NCI-H526 treated with DMSO at 0.1 percent for 48 hours (cell line): ENCODE data around the gene SGPP2.

Experiments
- DNase-seq: peaks from one replicate; lab custom pipeline; 2025; lab: John Stamatoyannopoulos, UW

SGPP2 gene

DNA sequence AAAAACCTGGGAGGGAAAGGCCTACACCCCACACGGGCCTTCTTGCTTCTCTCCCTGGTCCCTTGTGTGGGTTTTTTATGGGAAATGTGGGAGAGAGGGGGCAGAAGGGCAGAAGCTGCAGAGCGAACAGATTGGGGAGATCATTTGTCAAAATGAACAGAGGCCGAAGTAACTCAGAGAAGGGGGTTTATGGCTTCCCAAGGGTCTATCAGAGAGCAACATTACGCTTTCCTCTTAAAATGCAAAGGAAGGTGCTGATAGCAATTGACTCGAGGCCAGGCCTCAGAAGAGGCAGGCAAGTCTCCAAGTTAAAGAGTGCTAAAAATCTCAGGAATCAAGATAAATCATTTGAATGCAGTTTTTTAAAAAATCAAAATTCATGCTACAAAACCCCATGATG is 101.5 kb downstream of the SGPP2 start:
- DNase-seq, result no peak

DNA sequence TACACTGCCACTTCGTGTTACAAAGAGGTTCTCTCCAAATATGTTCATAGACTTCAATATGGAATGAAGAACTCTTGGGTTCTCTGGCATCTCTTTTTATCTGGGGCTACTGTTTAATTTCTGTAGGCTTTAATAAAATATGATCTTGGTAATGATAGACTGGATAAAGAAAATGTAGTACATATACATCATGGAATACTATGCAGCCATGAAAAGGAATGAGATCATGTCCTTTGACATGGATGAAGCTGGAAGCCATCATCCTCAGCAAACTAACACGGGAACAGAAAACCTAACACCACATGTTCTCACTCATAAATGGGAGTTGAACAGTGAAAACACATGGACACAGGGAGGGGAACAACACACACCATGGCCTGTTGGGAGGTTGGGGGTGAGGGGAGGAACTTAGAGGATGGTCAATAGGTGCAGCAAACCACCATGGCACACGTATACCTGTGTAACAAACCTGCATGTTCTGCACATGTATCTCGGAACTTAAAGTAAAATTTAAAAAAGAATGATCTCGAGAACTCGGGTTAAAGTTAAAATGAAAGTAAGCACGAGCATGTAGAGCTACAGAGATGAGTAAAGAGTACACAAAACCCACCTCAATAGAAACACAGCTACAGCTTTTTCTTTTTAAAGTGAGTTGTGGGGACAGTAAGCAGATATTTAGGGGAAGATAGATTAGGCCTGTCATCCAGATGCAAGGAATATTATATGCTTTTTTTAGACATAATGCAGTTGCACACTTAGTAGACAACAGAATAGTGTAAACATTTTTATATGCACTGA is 102.3 kb downstream of the SGPP2 start:
- no peak for DNase-seq

DNA sequence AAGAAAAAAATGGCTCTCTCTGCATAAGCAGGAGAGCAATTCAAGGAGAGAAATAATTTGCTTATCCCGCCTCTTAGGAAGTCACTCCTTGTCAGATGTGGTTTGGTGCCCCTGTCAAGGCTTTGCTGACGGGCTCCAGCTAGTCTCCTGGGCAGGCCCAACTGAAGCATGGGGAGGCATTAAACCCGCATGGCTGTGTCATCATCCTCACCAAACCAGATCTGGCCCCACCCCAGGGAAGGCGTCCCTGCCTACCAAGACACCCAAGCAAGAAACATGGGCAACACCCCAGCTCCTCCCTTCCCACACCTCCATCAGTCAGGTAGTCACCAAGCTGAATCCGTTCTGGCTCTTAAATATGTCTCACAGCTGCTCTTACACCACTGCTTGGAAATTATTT is 108.0 kb downstream of the SGPP2 start:
- no peak for DNase-seq

DNA sequence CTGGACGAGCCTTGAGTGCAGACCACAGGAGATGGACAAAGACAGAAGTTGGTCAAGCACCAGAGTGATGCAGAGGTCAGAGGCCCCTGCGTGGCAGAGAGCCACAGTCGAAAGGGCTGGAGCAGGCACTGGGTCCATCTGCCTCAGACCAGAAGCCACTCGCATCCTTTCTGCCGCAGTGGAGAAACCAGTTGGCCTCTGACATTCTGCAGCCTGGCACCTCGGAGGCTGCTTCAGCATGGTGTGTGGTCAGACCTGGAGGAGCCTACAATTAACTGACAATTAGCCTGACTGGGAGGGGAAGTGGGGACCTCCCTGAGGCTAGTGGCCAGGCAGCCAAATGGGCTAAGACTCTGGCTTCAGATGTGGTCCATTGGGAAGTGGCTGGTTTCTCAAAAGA is 111.1 kb downstream of the SGPP2 start:
- no peak for DNase-seq

DNA sequence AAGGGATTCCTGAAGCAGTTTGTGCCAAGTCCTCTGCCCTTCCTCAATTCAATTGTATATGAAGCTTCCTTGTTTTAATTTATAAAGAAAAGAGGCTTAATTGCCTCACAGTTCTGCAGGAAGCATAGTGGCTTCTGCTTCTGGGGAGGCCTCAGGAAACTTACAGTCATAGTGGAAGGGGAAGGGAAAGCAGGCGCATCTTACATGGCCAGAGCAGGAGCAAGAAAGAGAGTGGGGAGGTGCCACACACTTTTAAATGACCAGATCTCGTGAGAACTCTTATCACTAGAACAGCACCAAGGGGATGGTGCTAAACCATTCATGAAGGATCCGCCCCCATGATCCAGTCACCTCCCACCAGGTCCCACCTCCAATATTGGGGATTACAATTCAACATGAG is 114.2 kb downstream of the SGPP2 start:
- no peak for DNase-seq

DNA sequence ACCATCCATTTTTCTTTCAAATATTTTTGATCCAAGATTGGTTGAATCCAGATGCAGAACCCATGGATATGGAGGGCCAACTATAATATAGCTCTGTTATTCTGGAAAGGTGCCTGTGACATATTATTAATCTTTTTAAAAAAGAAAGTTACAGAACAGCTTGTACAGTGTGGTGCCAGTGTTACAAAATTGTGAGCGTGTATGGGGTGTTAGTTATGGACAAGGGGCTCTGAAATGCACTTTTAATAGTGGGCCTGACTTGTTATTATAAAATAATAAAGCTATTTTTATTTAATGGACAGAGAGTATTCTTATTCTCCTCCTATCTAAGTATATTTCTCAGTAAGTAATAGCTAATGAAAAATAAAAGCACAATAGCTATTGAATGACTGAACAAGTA is 120.3 kb downstream of the SGPP2 start:
- no peak for DNase-seq

DNA sequence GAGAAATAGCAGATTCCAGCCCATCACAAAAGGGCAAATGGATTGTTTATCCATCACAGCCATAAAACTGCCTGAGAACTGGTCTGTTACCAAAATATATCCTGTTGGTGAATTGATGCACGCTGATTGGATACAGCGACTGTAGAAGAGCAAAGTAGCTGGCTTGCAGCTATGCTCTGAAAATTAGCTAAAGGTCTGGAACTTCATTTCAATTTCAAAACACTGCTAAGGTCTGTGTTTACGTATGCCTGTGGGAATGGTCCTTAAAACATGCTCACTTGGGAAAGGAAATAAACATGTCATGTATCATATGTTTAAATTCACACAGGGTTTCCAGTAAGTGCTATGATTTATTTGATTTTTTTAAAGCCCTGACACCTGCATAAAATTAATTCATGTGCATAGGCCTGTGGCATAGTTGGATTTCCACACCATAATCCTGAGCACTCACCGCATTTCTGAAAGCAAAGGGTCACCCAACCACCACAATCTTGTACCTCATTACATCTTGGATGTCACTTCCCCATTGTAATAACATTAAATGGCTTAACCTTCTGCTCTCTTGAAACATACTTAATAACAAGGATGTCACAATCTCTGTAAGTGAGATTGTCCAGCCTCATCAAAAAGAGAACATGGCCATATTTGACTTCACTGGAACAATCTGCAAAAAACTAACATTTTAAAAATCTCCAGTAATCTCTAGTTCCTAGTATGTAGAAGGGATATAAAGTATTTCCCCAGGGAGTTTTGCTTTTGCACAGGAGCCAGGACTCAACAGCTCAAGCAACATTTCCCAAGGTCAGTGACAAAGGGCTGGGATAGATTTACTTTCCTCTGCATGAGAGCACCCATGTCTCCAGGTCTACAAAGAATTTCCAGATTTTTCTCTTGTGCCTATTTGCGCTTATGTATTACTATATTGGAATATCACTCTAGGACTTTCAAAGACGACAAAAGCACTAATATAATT is 121.8 kb downstream of the SGPP2 start:
- no peak for DNase-seq

DNA sequence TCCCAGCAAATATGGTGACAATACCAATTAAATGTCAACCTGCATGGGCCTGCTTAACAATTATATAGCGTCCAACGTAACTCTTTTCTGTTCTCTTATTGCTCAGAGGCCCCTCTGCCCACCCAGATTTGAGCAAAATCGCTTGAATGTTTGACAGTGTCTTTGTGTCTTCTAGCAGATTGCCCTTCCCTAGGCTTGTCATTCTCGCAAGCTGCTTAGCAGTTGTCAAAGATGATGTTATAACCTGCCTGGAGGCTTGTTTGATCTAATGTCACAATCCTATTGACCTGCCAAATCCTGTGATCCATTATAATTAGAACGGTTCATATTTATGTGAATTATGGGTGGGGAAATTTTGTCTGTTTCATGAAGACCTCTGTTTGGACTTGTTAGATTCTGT is 122.7 kb downstream of the SGPP2 start:
- DNase-seq, result no peak

DNA sequence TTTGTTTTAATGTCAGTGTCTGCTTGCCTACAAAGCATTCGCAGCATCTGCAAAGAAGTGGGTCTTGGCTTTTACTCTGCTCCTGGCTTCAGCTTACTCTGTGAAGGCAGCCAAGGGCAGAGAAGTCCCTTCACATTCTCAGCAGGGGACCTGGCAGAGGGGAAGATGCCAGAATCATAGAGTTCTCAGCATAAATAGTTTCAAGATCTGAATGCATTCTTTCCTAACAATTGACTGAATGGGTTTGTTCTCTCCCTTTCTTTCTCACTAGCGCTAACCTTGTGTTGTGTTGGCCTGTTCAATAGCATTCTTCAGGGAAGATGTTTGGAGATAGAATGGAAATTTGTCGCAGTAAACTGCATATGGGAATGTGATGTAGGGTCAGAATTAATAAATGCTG is 124.6 kb downstream of the SGPP2 start:
- no peak for DNase-seq

DNA sequence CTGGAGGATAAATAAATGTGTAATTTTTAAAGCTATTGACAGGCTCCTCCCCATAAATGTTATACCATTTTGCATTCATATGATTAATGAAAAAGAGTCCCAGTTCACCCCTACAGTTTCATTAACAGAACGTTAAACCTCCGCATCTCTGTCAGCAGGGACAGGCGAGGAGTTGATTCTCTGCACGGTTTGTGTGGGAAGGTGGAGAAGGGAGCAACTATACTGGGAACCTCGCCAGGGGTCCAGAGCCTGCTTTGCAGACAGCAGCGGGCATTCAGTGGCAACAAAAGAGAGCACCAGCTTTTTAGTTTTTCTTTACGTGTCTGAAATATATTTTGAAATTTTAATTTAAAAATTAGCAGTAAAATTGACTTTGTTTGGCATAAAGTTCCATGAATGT is 130.2 kb downstream of the SGPP2 start:
- DNase-seq, result no peak

DNA sequence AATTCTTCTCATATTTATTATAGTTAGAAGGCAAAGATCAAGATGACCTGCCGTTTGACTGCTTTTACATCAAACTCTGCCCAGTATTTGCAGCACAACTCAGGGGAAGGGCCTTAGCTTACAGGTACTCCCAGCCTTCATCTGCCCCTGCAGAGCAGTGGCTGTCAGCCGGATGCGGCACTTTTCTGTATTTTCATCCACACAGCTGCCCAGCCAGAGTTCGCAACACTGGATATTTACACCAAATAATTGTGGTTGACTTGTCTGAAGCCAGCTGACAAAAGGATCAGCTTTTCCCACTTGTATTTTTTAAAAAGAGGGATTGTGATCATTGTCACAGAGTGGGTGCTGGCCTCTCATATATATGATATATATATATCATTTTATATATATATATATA is 136.8 kb downstream of the SGPP2 start:
- no peak for DNase-seq

DNA sequence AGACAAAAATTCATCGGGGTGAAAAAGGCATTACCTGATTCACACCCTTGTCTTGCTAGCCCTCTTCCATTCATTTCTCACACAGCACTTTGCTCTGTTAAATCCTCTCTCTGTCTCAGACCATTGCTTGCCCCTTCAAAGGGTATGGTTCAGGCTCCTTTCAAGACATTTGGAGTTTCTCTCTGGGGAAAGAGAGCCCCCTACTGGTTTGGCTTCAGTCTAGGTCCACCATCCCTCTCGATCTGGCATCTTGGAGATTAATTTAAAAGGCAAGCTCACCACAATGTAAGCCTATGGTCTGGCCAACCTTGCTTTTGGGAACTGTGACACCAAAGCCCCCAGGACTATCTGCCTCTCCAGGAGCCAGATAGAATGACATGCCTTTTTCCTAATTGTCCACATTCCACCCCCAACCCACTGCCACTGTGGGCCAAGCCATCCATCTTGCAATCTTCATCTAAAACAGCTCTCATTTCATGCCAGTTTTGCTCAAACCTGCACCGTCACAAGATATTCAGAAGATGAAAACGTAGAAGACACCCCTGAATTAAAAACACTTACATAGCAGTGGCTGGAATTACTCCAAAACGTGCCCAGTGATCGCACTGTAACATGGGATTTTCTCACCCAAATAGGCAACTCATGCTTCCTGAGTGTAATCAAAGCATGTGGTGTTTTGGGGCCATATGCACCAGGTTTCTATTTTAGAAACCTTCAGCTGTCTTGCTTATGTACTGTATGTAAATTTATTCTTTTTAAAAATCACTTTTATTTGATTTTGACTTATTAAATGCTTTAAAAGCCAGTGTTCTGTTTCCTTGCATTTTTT is 137.7 kb downstream of the SGPP2 start:
- DNase-seq, result peak; percentile 58

DNA sequence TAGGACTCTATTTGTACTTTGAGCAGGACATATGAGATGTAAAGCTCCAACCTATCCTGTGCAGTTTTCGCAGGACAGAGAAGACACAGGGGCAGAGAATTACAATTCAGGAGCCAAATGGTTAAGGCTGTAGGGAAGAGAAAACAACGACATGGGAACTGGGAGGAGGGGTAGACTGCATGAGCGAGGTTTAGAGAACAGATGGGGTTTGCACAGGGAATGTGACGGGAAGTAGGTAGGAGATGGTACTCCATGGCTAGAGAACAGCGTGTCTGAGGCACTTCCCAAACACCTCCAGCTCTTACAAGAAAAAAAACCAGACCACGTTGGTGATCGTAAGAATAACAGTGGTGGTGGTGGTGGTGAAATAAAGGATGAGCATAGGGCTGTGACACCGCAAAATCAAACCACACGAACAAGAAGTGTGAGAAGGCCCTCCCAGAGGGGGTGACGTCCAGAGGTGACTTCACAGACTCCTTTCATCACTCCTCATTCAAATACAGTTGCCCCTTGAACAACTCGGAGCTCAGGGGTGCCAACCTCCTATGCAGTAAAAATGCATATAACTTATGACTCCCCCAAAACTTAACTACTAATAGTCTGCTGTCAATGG is 138.9 kb downstream of the SGPP2 start:
- DNase-seq, result no peak

DNA sequence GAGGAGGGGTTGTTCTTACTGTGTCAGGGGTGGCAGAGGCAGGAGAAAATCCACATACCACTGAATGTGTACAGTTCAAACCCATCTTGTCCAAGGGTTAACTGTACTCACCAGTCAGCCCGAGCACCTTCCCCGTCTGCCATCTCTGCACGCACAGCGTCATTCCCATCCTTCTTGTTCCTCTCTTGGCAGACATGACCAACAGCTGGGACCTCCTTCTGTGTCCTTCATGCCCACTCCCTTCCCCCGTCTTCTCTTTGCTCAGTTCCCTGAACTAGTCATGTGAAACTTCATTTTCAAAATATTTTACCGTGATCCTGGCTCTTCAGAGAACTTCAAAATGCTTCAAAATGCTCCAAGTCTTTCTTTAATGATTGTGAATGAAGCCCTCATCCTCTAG is 139.6 kb downstream of the SGPP2 start:
- DNase-seq, result no peak

DNA sequence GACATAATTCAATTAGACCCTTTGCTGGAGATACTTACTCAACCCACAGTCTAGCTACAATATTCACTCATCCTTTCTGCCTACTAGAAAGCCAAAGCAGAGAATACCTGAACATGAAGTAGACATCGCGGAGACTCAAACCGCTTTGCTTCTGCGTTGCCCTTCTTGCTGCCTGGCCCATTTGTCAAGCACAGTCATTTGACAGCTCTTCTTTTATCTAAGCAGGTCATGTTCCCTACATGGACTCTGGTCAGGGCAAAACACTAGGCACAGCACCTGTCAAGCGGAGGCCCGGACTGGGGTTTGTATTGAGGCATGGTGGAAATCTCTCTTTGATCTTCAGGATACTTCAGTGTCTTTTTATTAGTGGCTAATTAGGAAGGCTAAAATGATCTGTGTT is 141.9 kb downstream of the SGPP2 start:
- DNase-seq, result no peak

DNA sequence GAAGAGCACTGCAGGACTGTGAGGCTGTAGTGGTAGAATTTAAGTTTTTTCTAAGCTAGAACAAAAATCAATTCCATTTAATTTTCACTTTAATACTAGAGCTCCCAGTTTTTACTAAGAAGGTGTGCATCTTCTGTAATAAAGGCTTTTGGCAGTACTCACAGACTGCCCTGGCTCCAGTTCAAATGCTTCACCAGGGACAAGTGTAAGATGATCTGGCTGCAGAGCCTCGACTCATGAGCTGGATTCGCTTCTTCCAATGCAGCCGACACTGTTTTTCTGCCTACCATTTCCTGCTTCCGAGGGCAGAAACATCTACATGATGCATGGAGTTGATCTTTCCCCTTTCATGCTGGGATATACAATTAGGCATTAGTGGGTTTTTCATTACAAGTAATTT is 144.5 kb downstream of the SGPP2 start:
- no peak for DNase-seq

DNA sequence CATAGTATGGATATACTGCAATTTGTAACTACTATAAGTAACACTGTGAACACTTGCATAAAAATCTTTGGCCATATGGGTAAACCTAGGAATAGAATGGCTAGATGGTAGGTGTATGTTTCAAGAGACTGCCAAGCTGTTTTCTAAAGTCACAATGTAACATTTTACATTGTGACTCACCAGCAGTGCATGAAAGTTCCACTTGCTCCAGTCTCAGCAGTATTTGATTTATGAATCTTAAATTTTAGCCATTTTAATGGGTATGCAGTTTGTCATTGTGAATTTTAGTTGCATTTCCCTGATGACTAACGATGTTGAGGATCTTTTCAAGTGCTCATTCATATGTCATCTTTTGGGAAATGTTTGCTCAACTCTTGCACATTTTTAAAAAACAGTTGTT is 145.5 kb downstream of the SGPP2 start:
- no peak for DNase-seq

DNA sequence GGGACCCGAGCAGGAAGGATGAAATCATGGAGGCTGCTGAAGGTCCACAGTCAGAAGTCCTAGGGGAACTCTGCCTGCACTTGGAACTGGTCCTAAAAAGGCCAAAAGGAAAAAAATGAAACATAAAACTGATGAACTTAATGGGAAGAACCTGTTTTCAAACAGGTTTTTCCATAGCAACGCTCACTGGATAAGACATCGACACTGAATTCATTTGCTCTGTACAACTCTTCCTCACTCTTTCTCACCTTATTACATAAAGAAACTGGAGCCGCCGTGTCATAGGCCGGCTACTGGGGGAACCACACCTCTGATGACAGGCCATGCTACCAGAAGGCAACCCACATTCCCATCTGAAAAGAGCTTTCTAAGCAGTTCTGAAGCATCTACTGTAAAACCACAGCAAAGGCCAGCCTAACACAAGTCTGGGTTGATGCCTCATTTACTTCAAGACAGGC is 147.9 kb downstream of the SGPP2 start:
- no peak for DNase-seq

DNA sequence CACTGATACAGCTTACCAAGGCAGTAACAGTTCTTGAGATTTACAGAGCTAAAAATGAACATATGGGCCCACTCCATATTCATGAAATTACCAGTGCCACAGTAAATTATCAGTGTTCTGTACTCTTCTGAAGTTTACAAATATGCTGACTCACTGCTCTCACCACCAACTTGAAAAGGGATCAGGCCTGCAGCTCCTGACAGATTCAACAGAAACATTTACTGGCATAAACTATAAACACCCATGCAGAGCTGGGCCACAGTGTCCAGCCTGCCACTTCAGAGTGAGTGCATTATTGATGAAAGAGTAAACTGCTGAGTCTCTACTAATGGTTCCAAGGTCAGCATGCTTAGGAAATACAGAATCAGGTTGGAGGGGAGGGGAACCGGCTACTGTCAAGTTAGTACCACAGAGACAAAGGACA is 148.4 kb downstream of the SGPP2 start:
- DNase-seq, result no peak

DNA sequence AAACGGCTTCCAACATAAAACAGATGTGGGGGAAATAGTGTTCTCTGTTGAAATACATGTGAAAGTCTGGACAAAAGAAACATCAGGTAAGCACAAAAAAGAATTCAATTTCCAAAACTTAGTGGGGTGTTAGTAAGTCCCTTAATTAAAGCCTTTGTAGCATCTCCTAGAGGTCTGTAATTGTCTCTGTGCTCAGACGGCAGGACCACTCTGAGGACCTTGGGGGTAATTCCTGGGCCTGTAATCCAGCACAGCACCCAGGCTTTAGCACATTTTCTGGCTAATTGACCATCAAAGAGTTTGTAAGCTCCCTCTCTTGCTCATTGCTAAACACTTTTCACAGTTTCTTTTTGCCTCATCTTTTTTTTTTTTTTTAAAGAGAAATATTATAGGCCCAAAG is 151.3 kb downstream of the SGPP2 start:
- no peak for DNase-seq

DNA sequence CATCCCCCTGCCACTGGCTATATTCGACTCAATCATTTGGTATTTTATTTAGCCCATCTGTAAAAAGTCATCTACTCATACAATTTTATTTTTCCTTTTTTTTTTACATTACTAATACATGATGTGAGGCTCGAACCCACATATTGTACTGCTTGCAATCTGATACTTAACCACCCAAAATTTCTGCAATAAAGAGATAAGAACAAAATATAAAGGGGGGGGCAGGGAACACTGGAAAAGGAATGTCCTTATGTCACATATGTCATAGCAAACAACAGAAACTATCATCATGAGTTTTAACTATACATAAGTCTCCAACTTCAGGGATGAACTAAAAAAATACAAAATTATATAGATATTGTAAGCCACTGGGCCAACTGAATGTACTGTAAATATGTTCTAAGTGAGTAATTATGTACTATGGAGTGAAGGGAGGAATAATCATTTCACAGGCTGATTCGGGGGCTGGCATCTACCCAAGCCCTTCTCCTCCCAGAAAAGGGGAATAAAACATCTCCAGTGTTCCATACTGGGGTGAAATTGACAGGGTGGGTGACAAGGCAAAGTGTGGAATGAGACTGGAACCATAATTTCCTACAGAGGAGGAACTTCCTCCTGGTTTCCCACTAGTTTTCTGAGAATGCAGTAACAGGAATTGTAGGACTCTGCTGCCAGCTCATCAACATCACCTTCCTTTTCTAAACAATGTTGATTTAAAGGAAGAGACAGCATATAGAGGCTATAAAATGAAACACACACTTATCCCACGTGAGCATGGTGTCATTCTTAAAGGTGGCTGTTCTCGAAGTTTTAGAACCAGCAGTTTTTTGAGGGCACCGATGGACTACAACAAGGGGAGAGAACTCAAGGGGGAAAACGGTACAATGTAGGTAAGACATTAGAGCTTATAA is 152.1 kb downstream of the SGPP2 start:
- no peak for DNase-seq
